Measurements from ENCODE around the gene NUAK1. TPM values are rescaled to one million over a fixed set of nuclear protein-coding genes. Genes with fewer than 3 reads are reported as not detected.

Gene NUAK1
- total RNA-seq, 2 donors from 2014 or later, result 14.0 to 16.8 TPM

GRCh38 chr12:106029532-106029931, 109.2 kb downstream of the NUAK1 start:
- Mint-ChIP-seq H3K4me3 (no peak overlapping the region), H3K27me3 (ENCODE audit: insufficient read depth) (no peaks in the 10 kb centered on the region), H3K9me3 (no peaks in the 10 kb centered on the region), H3K27ac (no peak overlapping the region), H3K4me1 (peaks cover 26% of the 10 kb centered on the region), H3K36me3 (ENCODE audit: low read depth) (no peaks in the 10 kb centered on the region)
- WGBS, 2 experiments (ENCODE audit: insufficient coverage in 1 of 2, insufficient read length in 1 of 2), result 98 to 100% methylated on average over 1 of the region's 1 CpG
- no peak overlapping the region for H3K4me3 ChIP-seq (ENCODE audit: low read length)
- H3K9me3 ChIP-seq (ENCODE audit: control insufficient read depth, low read length), result peaks cover 5% of the 10 kb centered on the region
- no peak for DNase-seq
- H3K36me3 ChIP-seq (ENCODE audit: control insufficient read depth, insufficient read depth, low read length), result no peaks in the 10 kb centered on the region
- peaks cover 18% of the 10 kb centered on the region for H3K4me1 ChIP-seq (ENCODE audit: control insufficient read depth, insufficient read depth, low read length)
- TF ChIP-seq, protein P1, sequence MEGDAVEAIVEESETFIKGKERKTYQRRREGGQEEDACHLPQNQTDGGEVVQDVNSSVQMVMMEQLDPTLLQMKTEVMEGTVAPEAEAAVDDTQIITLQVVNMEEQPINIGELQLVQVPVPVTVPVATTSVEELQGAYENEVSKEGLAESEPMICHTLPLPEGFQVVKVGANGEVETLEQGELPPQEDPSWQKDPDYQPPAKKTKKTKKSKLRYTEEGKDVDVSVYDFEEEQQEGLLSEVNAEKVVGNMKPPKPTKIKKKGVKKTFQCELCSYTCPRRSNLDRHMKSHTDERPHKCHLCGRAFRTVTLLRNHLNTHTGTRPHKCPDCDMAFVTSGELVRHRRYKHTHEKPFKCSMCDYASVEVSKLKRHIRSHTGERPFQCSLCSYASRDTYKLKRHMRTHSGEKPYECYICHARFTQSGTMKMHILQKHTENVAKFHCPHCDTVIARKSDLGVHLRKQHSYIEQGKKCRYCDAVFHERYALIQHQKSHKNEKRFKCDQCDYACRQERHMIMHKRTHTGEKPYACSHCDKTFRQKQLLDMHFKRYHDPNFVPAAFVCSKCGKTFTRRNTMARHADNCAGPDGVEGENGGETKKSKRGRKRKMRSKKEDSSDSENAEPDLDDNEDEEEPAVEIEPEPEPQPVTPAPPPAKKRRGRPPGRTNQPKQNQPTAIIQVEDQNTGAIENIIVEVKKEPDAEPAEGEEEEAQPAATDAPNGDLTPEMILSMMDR (conservative IDR thresholded peaks at IDR 0.05), result no peak
- no peak overlapping the region for H3K9ac ChIP-seq (ENCODE audit: extremely low read depth, low read length, poor library complexity, severe bottlenecking)
- H3K27ac ChIP-seq (ENCODE audit: low read depth, low read length), result no peak overlapping the region
- H3K27me3 ChIP-seq (ENCODE audit: control insufficient read depth, insufficient read depth, low read length, poor library complexity, severe bottlenecking), result no peaks in the 10 kb centered on the region

DNA sequence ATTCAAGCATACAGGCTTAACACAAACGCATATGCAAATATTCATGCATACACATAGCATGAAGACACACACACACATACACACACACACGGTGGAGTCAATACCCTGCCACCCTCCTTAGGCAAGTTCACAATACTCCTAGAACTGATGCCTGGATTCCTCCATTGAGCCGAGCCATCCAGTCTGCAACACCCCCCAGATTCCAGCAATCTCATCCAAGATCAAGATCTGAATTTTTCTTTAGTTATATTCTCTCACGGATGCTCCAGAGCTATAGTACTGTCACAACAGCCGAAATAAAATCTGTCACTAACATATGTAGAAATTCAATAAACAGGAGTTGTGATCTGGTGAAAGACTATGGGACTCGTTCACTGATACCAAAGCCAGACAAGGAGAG, 110.8 kb downstream of the NUAK1 start:
- Mint-ChIP-seq H3K27me3 (ENCODE audit: insufficient read depth) (no peaks in the 10 kb centered on the region), H3K36me3 (ENCODE audit: low read depth) (no peaks in the 10 kb centered on the region), H3K4me1 (peaks cover 22% of the 10 kb centered on the region), H3K9me3 (no peaks in the 10 kb centered on the region), H3K4me3 (no peak overlapping the region), H3K27ac (no peak overlapping the region)
- no peak overlapping the region for H3K9ac ChIP-seq (ENCODE audit: extremely low read depth, low read length, poor library complexity, severe bottlenecking)
- H3K27me3 ChIP-seq (ENCODE audit: control insufficient read depth, insufficient read depth, low read length, poor library complexity, severe bottlenecking), result no peaks in the 10 kb centered on the region
- H3K9me3 ChIP-seq (ENCODE audit: control insufficient read depth, low read length), result peaks cover 5% of the 10 kb centered on the region
- H3K36me3 ChIP-seq (ENCODE audit: control insufficient read depth, insufficient read depth, low read length), result no peaks in the 10 kb centered on the region
- no peak overlapping the region for H3K27ac ChIP-seq (ENCODE audit: low read depth, low read length)
- TF ChIP-seq, protein P1 (conservative IDR thresholded peaks at IDR 0.05), result no peak
- H3K4me1 ChIP-seq (ENCODE audit: control insufficient read depth, insufficient read depth, low read length), result peaks cover 16% of the 10 kb centered on the region
- H3K4me3 ChIP-seq (ENCODE audit: low read length), result no peak overlapping the region
- 93 to 100% methylated on average over 2 to 5 of the region's 6 CpGs for WGBS, 2 experiments (ENCODE audit: insufficient coverage in 1 of 2, insufficient read length in 1 of 2)
- no peak for DNase-seq

GRCh38 chr12:106027286-106027685, 111.5 kb downstream of the NUAK1 start:
- Histone ChIP-seq H3K9me3 (ENCODE audit: control insufficient read depth, low read length) (peaks cover 5% of the 10 kb centered on the region), H3K27me3 (ENCODE audit: control insufficient read depth, insufficient read depth, low read length, poor library complexity, severe bottlenecking) (no peaks in the 10 kb centered on the region), H3K27ac (ENCODE audit: low read depth, low read length) (no peak overlapping the region), H3K4me3 (ENCODE audit: low read length) (no peak overlapping the region), H3K9ac (ENCODE audit: extremely low read depth, low read length, poor library complexity, severe bottlenecking) (no peak overlapping the region), H3K36me3 (ENCODE audit: control insufficient read depth, insufficient read depth, low read length) (no peaks in the 10 kb centered on the region), H3K4me1 (ENCODE audit: control insufficient read depth, insufficient read depth, low read length) (peaks cover 17% of the 10 kb centered on the region)
- Mint-ChIP-seq H3K9me3 (no peaks in the 10 kb centered on the region), H3K36me3 (ENCODE audit: low read depth) (no peaks in the 10 kb centered on the region), H3K27ac (no peak overlapping the region), H3K4me3 (no peak overlapping the region), H3K4me1 (peaks cover 24% of the 10 kb centered on the region), H3K27me3 (ENCODE audit: insufficient read depth) (no peaks in the 10 kb centered on the region)
- TF ChIP-seq, protein P1 (conservative IDR thresholded peaks at IDR 0.05), result no peak
- no peak for DNase-seq
- 83 to 91% methylated on average over 5 of the region's 5 CpGs for WGBS, 2 experiments (ENCODE audit: insufficient coverage in 1 of 2, insufficient read length in 1 of 2)

All from endodermal cell (in vitro differentiated cells).